ENCODE data around the gene GDNF.
A peak's percentile ranks its signal among the peaks of the same experiment; 100 is the strongest.
"Not testable (repeated sequence)": the region's sequence is repeated elsewhere in the genome, so short reads cannot be mapped to it uniquely, and the experiment has no call there.

Gene GDNF

GRCh38 chr5:37815913-37816312 lies 23.9 kb downstream of the GDNF start:
- DNase-seq, result no peak

GRCh38 chr5:37814699-37815098 lies 25.1 kb downstream of the GDNF start:
- DNase-seq, result peak; percentile 69

GRCh38 chr5:37812365-37812764 lies 27.5 kb downstream of the GDNF start:
- peak; percentile 26 for DNase-seq

GRCh38 chr5:37811866-37812265 lies 28.0 kb downstream of the GDNF start:
- DNase-seq, result no peak

- DNase-seq, result peak; percentile 84
These were observed 29.5 kb downstream of the GDNF start for GRCh38 chr5:37810311-37810710.

- no peak for DNase-seq
These were observed 30.9 kb downstream of the GDNF start for GRCh38 chr5:37808945-37809344.

GRCh38 chr5:37807621-37808301 lies 32.1 kb downstream of the GDNF start:
- DNase-seq, result peak; percentile 69

GRCh38 chr5:37807015-37807414 lies 32.8 kb downstream of the GDNF start:
- no peak for DNase-seq

GRCh38 chr5:37806476-37806875 lies 33.4 kb downstream of the GDNF start:
- DNase-seq, result no peak

- no peak for DNase-seq
These were observed 33.8 kb downstream of the GDNF start for GRCh38 chr5:37806016-37806415.

GRCh38 chr5:37804401-37804800 lies 35.4 kb downstream of the GDNF start:
- DNase-seq, result no peak

- DNase-seq, result no peak
These were observed 36.4 kb downstream of the GDNF start for GRCh38 chr5:37803487-37803886.

GRCh38 chr5:37801521-37801920 lies 38.3 kb downstream of the GDNF start:
- no peak for DNase-seq

- no peak for DNase-seq
These were observed 39.9 kb downstream of the GDNF start for GRCh38 chr5:37799865-37800421.

- not testable (repeated sequence) for DNase-seq
These were observed 43.4 kb downstream of the GDNF start for GRCh38 chr5:37796435-37796834.

- DNase-seq, result not testable (repeated sequence)
These were observed 44.5 kb downstream of the GDNF start for GRCh38 chr5:37795292-37795691.

- DNase-seq, result no peak
These were observed 46.7 kb downstream of the GDNF start for GRCh38 chr5:37792975-37793631.

GRCh38 chr5:37791321-37791720 lies 48.5 kb downstream of the GDNF start:
- DNase-seq, result no peak

GRCh38 chr5:37789991-37790390 lies 49.9 kb downstream of the GDNF start:
- no peak for DNase-seq

- no peak for DNase-seq
These were observed 52.1 kb downstream of the GDNF start for GRCh38 chr5:37787742-37788141.

GRCh38 chr5:37786862-37787519 lies 52.9 kb downstream of the GDNF start:
- peak; percentile 86 for DNase-seq

GRCh38 chr5:37786416-37786815 lies 53.4 kb downstream of the GDNF start:
- DNase-seq, result no peak

GRCh38 chr5:37781409-37781808 lies 58.4 kb downstream of the GDNF start:
- DNase-seq, result not testable (repeated sequence)

Data from fibroblast of skin of back (primary cell).